GM18499 (cell line): ENCODE results near the gene RPL6.

Experiments used
- ATAC-seq: cut with Tn5 transposase; IDR thresholded peaks from one replicate; pipeline ENCODE4 v1.9.1; 2021; ENCODE audit warnings: moderate number of reproducible peaks; ENCODE audit not compliant: insufficient read depth, unreplicated experiment

The RPL6 gene

DNA sequence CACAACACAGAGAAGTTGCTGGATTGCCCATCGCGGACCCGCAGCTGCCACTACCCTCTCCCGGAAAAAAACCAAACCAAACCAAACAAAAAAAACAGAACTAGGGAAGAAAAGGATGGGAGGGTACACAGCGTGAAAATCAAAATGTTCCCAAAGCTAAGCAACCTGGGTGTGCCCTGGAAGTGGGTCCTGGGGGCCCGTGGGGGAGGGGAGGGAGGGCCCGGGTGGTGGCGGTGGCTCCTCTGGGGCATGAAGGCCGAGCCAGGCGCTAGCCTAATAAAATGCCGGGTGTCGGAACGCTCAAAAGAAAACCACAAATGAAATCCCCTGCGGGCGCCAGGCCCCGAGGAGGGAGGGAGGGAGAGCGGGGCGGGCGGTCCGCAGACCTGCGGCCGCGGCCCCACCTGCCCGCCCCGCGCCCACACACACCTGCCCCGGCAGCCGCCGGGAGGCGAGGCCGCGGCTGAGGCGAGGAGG lies 28.0 kb downstream of the RPL6 start:
- ATAC-seq = peak; percentile 33

DNA sequence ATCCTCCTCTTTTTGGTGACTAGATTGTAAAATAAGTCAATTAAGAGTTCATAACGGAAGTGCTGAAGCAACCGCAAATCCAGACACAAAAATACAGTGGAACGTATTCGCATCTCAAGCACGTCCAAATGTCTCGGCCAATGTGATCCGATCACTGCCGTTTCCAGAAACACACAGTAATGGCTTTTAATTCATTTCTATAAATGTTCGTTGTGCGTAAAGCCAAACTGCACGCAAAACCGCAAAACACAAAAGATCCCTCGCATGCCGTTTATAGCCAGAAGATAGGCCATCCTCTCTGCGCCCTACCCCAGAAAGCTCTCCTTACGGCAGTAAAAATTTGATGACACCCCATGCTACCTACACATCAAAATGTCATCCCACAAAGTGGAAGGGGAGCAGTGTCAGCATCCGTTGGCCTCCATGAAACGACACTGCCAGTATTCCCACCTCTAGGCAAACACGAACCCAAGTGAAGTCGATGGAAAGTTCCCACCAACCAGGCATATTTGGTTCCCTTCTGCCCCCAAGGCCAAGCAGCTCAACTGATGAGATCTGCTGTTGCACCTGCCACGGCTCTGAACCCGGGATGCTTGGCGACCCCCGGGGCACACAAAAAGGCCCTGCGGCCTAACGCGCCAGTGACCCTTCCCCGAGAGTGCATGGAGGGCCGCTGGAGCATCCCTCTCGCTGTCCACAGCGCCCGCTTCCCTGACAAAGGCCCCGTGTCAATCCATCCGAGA lies 28.6 kb downstream of the RPL6 start:
- ATAC-seq = no peak

DNA sequence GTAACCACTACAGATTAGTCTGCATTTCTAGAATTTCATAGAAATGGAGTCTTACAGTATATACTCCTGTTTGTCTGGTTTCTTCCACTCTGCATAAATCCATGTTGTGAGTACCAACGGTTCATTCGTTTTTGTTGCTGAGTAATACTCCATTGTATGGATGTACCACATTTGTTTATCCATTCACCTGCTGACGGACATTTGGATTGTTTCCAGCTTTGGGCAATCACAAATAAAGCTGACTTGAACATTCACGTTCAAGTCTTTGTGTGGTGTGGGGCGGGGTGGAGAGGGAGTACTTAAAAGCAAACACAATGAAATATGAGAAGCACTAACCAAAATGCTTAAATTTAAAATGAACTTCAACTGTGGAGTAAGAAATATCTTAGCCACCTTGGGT lies 34.3 kb downstream of the RPL6 start:
- no peak for ATAC-seq

DNA sequence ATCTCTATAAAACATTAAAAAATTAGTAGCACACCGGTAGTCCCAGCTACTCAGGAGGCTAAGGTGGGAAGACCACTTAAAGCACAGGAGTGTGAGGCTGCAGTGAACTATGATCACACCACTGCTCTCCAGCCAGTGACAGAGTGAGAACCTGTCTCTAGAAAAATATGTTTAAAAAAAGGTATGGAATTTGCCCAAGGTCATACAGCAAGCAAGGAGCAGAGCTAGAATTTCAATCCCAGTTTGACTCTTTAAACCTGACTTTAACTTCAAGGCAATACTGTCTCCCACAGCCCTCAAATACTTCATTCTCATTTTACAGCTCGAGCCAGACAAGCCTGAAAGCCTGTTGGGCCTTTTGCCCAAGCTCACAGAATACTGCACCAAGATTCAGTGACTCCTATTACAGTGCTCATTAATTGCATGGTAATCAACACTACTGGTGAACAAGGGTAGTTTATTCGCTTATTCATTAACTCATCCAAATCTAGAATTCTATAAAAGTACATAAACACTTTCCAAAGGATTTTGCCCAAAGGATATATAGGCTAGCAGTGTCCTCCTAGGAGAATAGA lies 35.2 kb downstream of the RPL6 start:
- no peak for ATAC-seq

DNA sequence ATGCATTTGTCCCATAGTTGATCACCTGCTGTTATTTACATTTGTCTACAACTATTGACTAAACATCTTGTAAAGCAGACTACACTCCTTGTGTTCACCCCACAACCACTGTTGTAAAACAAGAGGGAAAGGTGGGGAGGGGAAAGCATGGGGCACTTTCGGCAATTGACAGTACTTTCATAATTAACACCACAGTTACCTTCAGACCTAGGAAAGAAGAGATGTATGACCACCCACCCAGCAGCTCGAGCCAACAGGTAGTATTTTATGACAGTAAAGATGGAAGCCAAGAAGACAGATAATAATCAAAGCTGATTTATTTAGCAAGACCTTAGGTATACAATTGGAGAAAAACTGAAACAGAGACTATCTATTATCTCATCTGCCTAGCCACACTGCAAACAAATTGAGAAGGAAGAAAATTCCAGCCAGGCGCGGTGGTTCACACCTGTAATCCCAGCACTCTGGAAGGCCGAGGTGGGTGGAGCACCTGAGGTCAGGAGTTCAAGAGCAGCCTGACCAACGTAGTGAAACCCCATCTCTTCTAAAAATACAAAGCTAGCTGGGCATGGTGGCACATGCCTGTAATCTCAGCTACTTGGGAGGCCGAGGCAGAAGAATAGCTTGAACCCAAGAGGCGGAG lies 38.4 kb downstream of the RPL6 start:
- ATAC-seq = no peak

DNA sequence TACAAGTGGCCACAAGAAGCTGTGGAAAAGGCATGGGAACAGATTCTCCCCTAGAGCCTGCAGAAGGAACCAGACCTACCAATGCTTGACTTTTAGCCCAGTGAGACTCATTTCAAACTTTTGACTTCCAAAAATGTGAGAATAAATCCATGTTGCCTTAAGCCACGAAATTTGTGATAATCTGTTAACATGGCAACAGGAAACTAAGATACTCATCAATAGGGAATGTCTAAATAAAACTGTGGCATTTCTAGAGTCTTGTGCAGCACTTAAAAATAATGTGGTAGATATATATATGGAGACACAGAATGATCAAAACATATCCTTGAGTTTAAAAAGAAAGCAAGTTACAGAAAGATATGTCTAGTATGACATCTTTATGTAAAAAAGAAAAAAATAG lies 39.2 kb downstream of the RPL6 start:
- ATAC-seq = no peak

DNA sequence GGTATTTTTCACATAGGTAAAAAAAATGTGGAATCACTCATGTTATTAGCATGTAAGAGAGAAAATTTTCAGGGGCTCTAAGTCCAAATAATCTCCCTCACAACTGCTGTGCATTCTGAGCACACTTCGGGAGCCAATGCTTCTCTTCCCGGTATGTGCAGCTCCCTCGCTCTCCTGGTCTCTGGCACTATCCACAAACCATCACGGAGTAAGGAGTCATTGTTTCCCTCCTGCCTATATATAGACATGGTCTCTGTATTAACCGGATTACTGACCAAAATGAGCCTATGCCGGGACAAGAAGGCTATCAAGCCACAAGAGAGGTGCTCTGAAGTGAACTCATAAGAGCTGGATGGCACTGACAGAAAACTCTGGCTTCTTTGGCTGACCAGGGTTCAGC lies 40.5 kb downstream of the RPL6 start:
- no peak for ATAC-seq

DNA sequence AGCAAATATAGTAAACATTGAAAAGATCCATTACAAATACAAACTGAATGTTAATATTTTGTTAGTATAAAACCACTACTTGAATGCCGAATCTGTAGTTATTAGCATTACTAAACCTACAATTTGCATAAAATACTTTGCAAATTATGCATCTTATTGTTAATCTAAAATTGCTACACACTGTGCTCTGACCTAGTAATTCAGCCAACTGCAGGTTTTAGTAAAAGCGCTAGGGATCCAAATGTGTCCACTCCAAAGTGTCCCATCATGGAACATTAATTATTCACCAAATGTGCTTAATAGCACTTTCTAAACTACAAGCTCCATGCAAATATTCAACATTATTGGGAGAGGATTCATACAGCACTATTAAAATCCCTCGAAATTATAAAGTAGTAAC lies 41.4 kb downstream of the RPL6 start:
- no peak for ATAC-seq

DNA sequence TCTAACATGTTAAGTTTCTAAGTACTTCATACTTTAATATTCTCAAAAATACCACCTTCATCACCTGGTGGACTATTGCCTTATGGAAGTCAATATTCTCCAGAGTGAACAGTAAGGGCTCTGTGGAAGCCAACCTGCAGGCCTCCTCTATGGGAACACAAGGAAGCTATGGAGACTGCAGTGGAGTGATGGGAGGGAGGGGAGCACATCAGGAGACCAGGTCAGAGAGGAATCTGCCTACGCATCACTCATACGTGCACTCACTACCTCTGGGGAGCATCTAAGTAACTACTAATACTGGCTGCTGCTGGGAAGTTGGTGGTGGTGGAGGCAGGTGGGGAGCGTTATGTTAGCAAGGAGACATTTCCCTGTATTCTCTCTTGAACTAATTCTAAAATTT lies 47.1 kb downstream of the RPL6 start:
- no peak for ATAC-seq

DNA sequence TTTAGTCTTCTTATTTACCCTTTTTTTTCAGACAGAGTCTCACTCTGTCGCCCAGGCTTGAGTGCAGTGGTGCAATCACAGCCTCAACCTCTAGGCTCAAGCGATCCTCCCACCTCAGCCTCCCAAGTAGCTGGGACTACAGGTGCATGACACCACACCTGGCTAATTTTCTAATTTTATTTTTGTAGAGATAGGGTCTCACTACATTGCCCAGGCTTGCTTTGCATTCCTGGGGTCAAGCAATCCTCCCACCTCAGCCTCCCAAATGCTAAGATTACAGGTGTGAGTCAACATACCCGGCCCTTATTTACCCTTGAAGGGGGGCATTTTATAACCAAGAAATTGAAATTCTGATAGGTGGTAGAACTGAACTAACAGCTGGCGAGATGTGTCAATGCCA lies 48.1 kb downstream of the RPL6 start:
- ATAC-seq = no peak

DNA sequence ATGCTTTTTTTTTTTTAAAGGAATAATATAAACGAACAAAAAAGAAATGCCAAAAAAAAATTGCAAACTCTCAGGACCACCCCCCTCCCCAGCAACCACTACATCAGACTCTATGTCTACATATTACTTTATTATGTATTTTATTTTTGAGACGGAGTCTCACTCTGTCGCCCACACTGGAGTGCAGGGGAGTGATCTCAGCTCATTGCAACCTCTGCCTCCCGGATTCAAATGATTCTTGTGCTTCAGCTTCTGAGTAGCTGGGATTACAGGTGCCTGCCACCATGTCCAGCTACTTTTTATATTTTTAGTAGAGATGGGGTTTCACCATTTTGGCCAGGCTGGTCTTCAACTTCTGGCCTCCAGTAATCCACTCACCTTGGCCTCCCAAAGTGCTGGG lies 50.1 kb downstream of the RPL6 start:
- ATAC-seq = no peak

DNA sequence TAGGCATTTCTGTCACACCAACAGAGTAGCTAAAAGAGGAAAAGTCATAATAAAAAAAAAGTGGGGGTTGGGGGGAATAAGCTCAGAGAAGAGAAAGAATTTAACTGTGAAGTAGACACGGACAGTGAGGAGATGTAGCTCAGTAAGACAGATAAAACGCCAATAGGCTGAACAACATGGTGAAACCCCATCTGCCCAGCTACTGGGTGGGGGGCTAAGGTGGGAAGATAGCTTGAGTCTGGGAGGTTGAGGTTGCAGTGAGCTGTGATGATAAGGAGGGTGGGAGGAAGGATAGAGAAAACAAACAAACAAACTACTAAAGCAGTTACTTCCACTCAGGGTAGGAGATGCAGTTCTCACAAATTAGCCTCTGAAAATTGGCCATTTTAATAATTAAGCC lies 52.2 kb downstream of the RPL6 start:
- no peak for ATAC-seq
